Smooth muscle cell (in vitro differentiated cells): ENCODE results near the gene SLC28A3. TPM values are rescaled to one million over a fixed set of nuclear protein-coding genes. Genes with fewer than 3 reads are reported as not detected.

Source experiments
- DNase-seq: peaks from one replicate; lab custom pipeline; 2025; ENCODE audit not compliant: unreplicated experiment; lab: John Stamatoyannopoulos, UW
- H2AFZ ChIP-seq: fragments of 200-600 bp; sonication (generic); 2 replicates; pipeline ENCODE4 v1.6.0; 2016; ENCODE audit warnings: antibody characterized with exemption, low read depth, mild to moderate bottlenecking
- H3F3A ChIP-seq: fragments of 200-600 bp; sonication (generic); 2 replicates; pipeline ENCODE4 v1.6.0; 2017; ENCODE audit warnings: antibody characterized with exemption, low read depth
- H3K27ac ChIP-seq: fragments of 200-600 bp; sonication (generic); 2 replicates; pipeline ENCODE4 v1.5.1; 2016; ENCODE audit warnings: low read depth, mild to moderate bottlenecking
- H3K27me3 ChIP-seq: fragments of 200-600 bp; sonication (generic); 2 replicates; pipeline ENCODE4 v1.6.1; 2016; ENCODE audit warnings: low read depth, mild to moderate bottlenecking
- H3K36me3 ChIP-seq: fragments of 200-600 bp; sonication (generic); 2 replicates; pipeline ENCODE4 v1.5.1; 2016; ENCODE audit warnings: low read depth
- H3K4me1 ChIP-seq: fragments of 200-600 bp; sonication (generic); 2 replicates; pipeline ENCODE4 v1.5.1; 2016; ENCODE audit warnings: low read depth
- H3K4me2 ChIP-seq: fragments of 200-600 bp; sonication (generic); 2 replicates; pipeline ENCODE4 v1.6.0; 2016; ENCODE audit warnings: mild to moderate bottlenecking
- H3K4me3 ChIP-seq: fragments of 200-600 bp; sonication (generic); 2 replicates; pipeline ENCODE4 v1.5.1; 2016; ENCODE audit warnings: mild to moderate bottlenecking
- H3K79me2 ChIP-seq: fragments of 200-600 bp; sonication (generic); 2 replicates; pipeline ENCODE4 v1.6.0; 2016; ENCODE audit warnings: low read depth, mild to moderate bottlenecking
- H3K9ac ChIP-seq: fragments of 200-600 bp; sonication (generic); 2 replicates; pipeline ENCODE4 v1.6.0; 2016; ENCODE audit warnings: low read depth
- H3K9me3 ChIP-seq: fragments of 200-600 bp; sonication (generic); replicated peaks from 2 replicates; pipeline ENCODE4 v1.5.1; 2016; ENCODE audit warnings: low read depth
- H4K20me1 ChIP-seq: fragments of 200-600 bp; sonication (generic); 2 replicates; pipeline ENCODE4 v1.6.0; 2016; ENCODE audit warnings: low read depth
- WGBS: methylation state at CpG from one replicate; pipeline ENCODE4 v1.1.7; 2016; ENCODE audit warnings: low lambda C conversion rate; 5-methylcytosine and 5-hydroxymethylcytosine counted together
- polyA plus RNA-seq: library from polyadenylated mRNA; unstranded; fragments of >200 nt; fragmentation: Nextera tagmentation; extraction: Ambion mirVana; gene quantifications from 2 replicates; pipeline ENCODE4 v1.2.1, GENCODE V29; 2016
- total RNA-seq: library from RNA; depleted of rRNA; stranded (reverse); fragments of >200 nt; gene quantifications from 2 replicates; pipeline ENCODE4 v1.2.3, GENCODE V29; 2014
- TF ChIP-seq, protein P1 (sequence below): fragments of 200-600 bp; sonication (generic); IDR thresholded peaks from 2 replicates; pipeline ENCODE4 v1.5.1; 2017; ENCODE audit warnings: borderline replicate concordance, mild to moderate bottlenecking, antibody characterized with exemption; ENCODE audit not compliant: insufficient read depth, poor library complexity, severe bottlenecking

Gene SLC28A3
- total and polyA plus RNA-seq, 2 experiments from 2014 or later, result 0.11 to 1.8 TPM

DNA sequence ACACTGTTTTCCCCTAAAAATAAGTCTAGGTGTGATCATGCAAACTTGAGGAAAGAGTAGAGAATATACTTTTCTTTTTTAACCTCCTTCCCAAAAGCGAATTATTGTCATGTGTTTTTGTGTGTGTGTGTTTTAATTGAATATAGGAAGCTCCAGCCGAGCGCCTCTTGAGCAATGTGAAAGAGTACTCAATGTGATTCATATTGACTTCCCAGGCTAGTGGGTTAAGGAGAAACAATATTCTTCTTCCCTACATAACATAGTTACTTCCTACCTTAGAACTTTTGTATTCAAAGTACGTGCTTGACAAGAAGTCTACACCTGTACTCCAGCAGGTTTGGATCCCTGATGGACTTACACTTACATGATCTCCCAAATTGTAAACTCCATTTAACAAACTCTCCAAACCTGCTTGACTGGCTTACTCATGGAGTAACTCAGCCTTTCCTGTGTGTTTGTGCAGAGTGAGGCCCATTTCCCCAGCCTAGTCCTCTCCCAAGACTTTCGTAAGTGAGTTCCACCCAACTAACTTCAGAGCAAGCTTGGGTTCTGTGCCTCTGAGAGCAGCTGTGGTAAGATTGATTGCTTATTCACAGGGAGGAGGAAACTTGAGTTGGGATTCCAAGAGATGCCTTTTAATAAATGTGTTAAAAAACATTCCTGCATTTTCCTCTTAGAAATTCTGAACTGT is 9.3 kb downstream of the SLC28A3 start:
- Histone ChIP-seq H3K4me2 (no peak overlapping the region), H3F3A (no peaks in the 10 kb centered on the region), H4K20me1 (no peaks in the 10 kb centered on the region), H3K36me3 (no peaks in the 10 kb centered on the region), H3K4me1 (no peaks in the 10 kb centered on the region), H2AFZ (peak overlapping the region; percentile 5), H3K9me3 (peaks cover 6% of the 10 kb centered on the region), H3K9ac (no peak overlapping the region), H3K27ac (peak overlapping the region; percentile 44), H3K27me3 (no peaks in the 10 kb centered on the region), H3K4me3 (no peak overlapping the region), H3K79me2 (no peaks in the 10 kb centered on the region)
- TF ChIP-seq, protein P1, sequence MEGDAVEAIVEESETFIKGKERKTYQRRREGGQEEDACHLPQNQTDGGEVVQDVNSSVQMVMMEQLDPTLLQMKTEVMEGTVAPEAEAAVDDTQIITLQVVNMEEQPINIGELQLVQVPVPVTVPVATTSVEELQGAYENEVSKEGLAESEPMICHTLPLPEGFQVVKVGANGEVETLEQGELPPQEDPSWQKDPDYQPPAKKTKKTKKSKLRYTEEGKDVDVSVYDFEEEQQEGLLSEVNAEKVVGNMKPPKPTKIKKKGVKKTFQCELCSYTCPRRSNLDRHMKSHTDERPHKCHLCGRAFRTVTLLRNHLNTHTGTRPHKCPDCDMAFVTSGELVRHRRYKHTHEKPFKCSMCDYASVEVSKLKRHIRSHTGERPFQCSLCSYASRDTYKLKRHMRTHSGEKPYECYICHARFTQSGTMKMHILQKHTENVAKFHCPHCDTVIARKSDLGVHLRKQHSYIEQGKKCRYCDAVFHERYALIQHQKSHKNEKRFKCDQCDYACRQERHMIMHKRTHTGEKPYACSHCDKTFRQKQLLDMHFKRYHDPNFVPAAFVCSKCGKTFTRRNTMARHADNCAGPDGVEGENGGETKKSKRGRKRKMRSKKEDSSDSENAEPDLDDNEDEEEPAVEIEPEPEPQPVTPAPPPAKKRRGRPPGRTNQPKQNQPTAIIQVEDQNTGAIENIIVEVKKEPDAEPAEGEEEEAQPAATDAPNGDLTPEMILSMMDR, result no peak
- WGBS, result 83% methylated on average over 5 of the region's 5 CpGs
- no peak for DNase-seq

GRCh38 chr9:84330246-84330645 is 10.3 kb downstream of the SLC28A3 start:
- Histone ChIP-seq H3K36me3 (no peaks in the 10 kb centered on the region), H3K9me3 (peaks cover 6% of the 10 kb centered on the region), H2AFZ (no peak overlapping the region), H3K9ac (no peak overlapping the region), H4K20me1 (no peaks in the 10 kb centered on the region), H3K4me1 (no peaks in the 10 kb centered on the region), H3K27ac (no peak overlapping the region), H3K27me3 (no peaks in the 10 kb centered on the region), H3K79me2 (no peaks in the 10 kb centered on the region), H3K4me2 (no peak overlapping the region), H3K4me3 (no peak overlapping the region), H3F3A (no peaks in the 10 kb centered on the region)
- 89% methylated on average over 1 of the region's 1 CpG for WGBS
- DNase-seq, result no peak
- TF ChIP-seq, protein P1, result no peak

- Histone ChIP-seq H3K4me2 (no peak overlapping the region), H3K4me1 (no peaks in the 10 kb centered on the region), H3K36me3 (no peaks in the 10 kb centered on the region), H3K9me3 (peaks cover 6% of the 10 kb centered on the region), H3K27me3 (no peaks in the 10 kb centered on the region), H3K4me3 (no peak overlapping the region), H4K20me1 (no peaks in the 10 kb centered on the region), H3K79me2 (no peaks in the 10 kb centered on the region), H3K9ac (no peak overlapping the region), H3K27ac (no peak overlapping the region), H3F3A (no peaks in the 10 kb centered on the region), H2AFZ (no peak overlapping the region)
- WGBS, result 76% methylated on average over 3 of the region's 3 CpGs
- DNase-seq, result no peak
- TF ChIP-seq, protein P1, result no peak
Observed at GRCh38 chr9:84327184-84327583, 13.4 kb downstream of the SLC28A3 start.
